OCI-LY7 (cell line): Measurements from ENCODE around the gene EXPH5. TPM values are rescaled to one million over a fixed set of nuclear protein-coding genes. Genes with fewer than 3 reads are reported as not detected.

ENCODE experiments used
- BruUV-seq: library from RNA; stranded (reverse); fragments of 400-500 nt; replicated peaks from 2 replicates; lab custom pipeline; 2021; lab: Mats Ljungman, UMichigan
- CTCF ChIA-PET: fragments of 300-600 bp; sonication (Branson Sonifier 250); formaldehyde crosslinking; loops from one replicate; lab custom pipeline; 2022; ENCODE audit warnings: antibody characterized with exemption; ENCODE audit not compliant: unreplicated experiment; lab: Charles Lee
- POLR2A ChIA-PET: fragments of 300-600 bp; sonication (Branson Sonifier 250); formaldehyde crosslinking; loops from one replicate; lab custom pipeline; 2022; ENCODE audit warnings: antibody characterized with exemption; lab: Charles Lee
- DNase-seq: peaks from one replicate; pipeline ENCODE4 v3.0.0-alpha.2; 2015; ENCODE audit warnings: low spot score
- H2AFZ ChIP-seq: fragments of 200-600 bp; sonication (generic), shearing (Covaris generic); 2 replicates; pipeline ENCODE4 v1.6.1; 2014; ENCODE audit warnings: mild to moderate bottlenecking, antibody characterized with exemption, low read length, moderate library complexity
- H3K27ac ChIP-seq: fragments of 200-600 bp; sonication (generic); 2 replicates; pipeline ENCODE4 v1.5.1; 2014; ENCODE audit warnings: mixed run types, low read depth, mild to moderate bottlenecking, moderate library complexity, low read length, inconsistent platforms; ENCODE audit not compliant: poor library complexity, severe bottlenecking
- H3K36me3 ChIP-seq: fragments of 200-600 bp; sonication (generic); 2 replicates; pipeline ENCODE4 v1.6.1; 2014; ENCODE audit warnings: mild to moderate bottlenecking, antibody characterized with exemption, low read length, moderate library complexity, mixed read lengths; ENCODE audit not compliant: insufficient read depth
- H3K4me1 ChIP-seq: fragments of 200-600 bp; sonication (generic); 2 replicates; pipeline ENCODE4 v1.5.1; 2014; ENCODE audit warnings: mild to moderate bottlenecking, low read length; ENCODE audit not compliant: insufficient read depth, poor library complexity, severe bottlenecking
- H3K4me2 ChIP-seq: fragments of 200-600 bp; sonication (generic); 2 replicates; pipeline ENCODE4 v1.6.1; 2014; ENCODE audit warnings: mild to moderate bottlenecking, low read length
- H3K4me3 ChIP-seq: fragments of 200-600 bp; sonication (generic); 2 replicates; pipeline ENCODE4 v1.5.1; 2014; ENCODE audit warnings: mild to moderate bottlenecking, low read depth, low read length; ENCODE audit not compliant: poor library complexity, severe bottlenecking
- H3K79me2 ChIP-seq: fragments of 200-600 bp; sonication (generic); 2 replicates; pipeline ENCODE4 v1.6.1; 2016; ENCODE audit warnings: low read depth, mild to moderate bottlenecking, low read length, moderate library complexity, mixed read lengths; ENCODE audit not compliant: insufficient read depth
- H3K9me2 ChIP-seq: fragments of 200-600 bp; sonication (generic); 2 replicates; pipeline ENCODE4 v1.6.1; 2016; ENCODE audit warnings: mild to moderate bottlenecking, low read length, mixed read lengths; ENCODE audit not compliant: insufficient read depth
- H3K9me3 ChIP-seq: fragments of 200-600 bp; sonication (generic); 2 replicates; pipeline ENCODE4 v1.6.1; 2014; ENCODE audit warnings: mild to moderate bottlenecking, mixed run types, low read length, mixed read lengths
- H4K20me1 ChIP-seq: fragments of 200-600 bp; sonication (generic); 2 replicates; pipeline ENCODE4 v1.6.1; 2014; ENCODE audit warnings: mild to moderate bottlenecking, antibody characterized with exemption, low read length, moderate library complexity, mixed read lengths; ENCODE audit not compliant: insufficient read depth
- CTCF ChIP-seq: fragments of 200-600 bp; sonication (generic); conservative IDR thresholded peaks from 2 replicates; pipeline ENCODE4 v1.5.1; 2014; ENCODE audit warnings: mild to moderate bottlenecking, antibody characterized with exemption, low read length, moderate library complexity, mixed read lengths
- EZH2phosphoT487 ChIP-seq: fragments of 200-600 bp; sonication (generic); IDR thresholded peaks from 2 replicates; pipeline ENCODE4 v1.6.1; 2018; ENCODE audit warnings: low read depth, borderline replicate concordance, mild to moderate bottlenecking, mixed run types, antibody characterized with exemption, low read length, moderate library complexity, mixed read lengths
- intact Hi-C: fragments of 100-400 bp; cut with micrococcal nuclease; formaldehyde crosslinking; loops from one replicate; pipeline ENCODE4 v1.10.0; 2022; ENCODE audit not compliant: unreplicated experiment
- total RNA-seq, 2 experiments: library from RNA; depleted of rRNA in 1 of 2; stranded (reverse); fragments of >200 nt in 1 of 2; shearing (Covaris generic) in 1 of 2; gene quantifications; 2 replicates each; pipeline ENCODE4 v1.2.3, GENCODE V29; 2014 to 2022

EXPH5 gene
- total RNA-seq, 2 experiments from 2014 or later = not detected

DNA sequence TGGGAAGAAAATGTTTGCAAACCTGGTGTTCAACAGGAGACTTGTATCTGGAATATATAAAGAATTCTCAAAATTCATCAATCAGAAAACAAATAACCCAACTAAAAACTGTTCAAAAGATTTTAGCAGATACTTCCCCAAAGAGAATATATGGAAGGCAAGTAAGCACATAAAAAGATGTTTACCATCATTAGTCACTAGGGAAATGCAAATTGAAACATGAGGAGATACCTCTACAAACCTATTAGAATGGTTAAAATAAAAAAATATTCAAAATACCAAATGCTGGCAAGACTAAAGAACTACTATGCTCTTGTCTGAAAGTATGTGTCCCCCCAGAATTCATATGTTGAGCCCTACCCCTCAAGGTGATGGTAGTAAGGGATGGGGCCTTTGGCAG is 8.6 kb downstream of the EXPH5 start:
- Histone ChIP-seq H3K9me3 (no peaks in the 10 kb centered on the region), H3K27ac (no peak overlapping the region), H2AFZ (no peak overlapping the region), H3K4me3 (no peak overlapping the region), H3K4me2 (no peak overlapping the region), H4K20me1 (no peaks in the 10 kb centered on the region), H3K36me3 (no peaks in the 10 kb centered on the region), H3K9me2 (no peaks in the 10 kb centered on the region), H3K79me2 (no peaks in the 10 kb centered on the region), H3K4me1 (no peaks in the 10 kb centered on the region)
- DNase-seq = no peak
- POLR2A ChIA-PET = interaction anchor here (0.6 to 1.1 kb wide), 2 partner anchors 48 to 295 kb away, joined by 4 to 5 read pairs; no protein-coding TSS in a partner anchor
- BruUV-seq = no TSS peak
- CTCF ChIA-PET = no interaction called here
- TF ChIP-seq CTCF = no peak
- intact Hi-C loops = no loop called here

DNA sequence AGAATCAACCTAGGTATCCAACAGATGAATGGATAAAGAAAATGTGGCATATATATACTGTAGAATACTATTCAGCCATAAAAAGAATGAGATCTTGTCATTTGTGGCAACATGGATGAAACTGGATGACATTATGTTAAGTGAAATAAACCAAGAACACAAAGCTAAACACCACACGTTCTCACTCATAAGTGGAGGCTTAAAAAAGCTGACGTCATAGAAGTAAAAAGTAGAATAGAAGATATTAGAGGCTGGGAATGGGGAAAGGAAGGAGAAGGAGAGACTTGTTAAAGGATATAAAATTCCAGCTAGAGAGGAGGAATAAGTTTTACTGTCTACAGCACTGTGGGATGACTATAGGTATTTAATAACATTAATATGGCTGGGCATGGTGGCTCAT is 12.9 kb downstream of the EXPH5 start:
- no TSS peak for BruUV-seq
- H4K20me1 ChIP-seq = no peaks in the 10 kb centered on the region; the same call in 1 of the 2 replicates
- H3K27ac ChIP-seq = no peak overlapping the region
- POLR2A ChIA-PET = interaction anchor here (1.9 kb wide), 1 partner anchor 10 kb away, joined by 6 read pairs; no protein-coding TSS in a partner anchor
- intact Hi-C loops = no loop called here
- no peaks in the 10 kb centered on the region for H3K9me3 ChIP-seq
- no peaks in the 10 kb centered on the region for H3K36me3 ChIP-seq
- no peak overlapping the region for H3K4me2 ChIP-seq
- no peaks in the 10 kb centered on the region for H3K4me1 ChIP-seq
- no peak for DNase-seq
- no peak for TF ChIP-seq CTCF
- H2AFZ ChIP-seq = no peak overlapping the region
- CTCF ChIA-PET = no interaction called here
- H3K79me2 ChIP-seq = no peaks in the 10 kb centered on the region
- no peak overlapping the region for H3K4me3 ChIP-seq
- H3K9me2 ChIP-seq = no peaks in the 10 kb centered on the region

DNA sequence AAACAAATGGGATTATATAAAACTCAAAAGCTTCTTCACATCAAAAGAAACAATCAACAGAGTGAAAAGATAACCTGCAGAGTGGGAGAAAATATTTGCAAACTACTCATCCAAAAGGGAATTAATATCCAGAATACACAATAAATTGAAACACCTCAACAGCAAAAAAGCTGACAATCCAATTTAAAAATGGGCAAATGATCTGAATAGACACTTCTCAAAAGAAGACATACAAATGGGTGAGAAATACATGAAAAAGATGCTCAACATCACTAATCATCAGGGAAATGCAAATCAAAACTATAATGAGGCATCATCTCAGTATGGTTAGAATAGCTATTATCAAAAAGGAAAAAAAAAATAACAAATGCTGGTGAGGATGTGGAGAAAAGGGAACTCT is 13.5 kb downstream of the EXPH5 start:
- H3K4me2 ChIP-seq = no peak overlapping the region
- no peak overlapping the region for H3K27ac ChIP-seq
- intact Hi-C loops = no loop called here
- no peaks in the 10 kb centered on the region for H3K9me3 ChIP-seq
- no peak overlapping the region for H3K4me3 ChIP-seq
- H3K79me2 ChIP-seq = no peaks in the 10 kb centered on the region
- TF ChIP-seq EZH2phosphoT487 = no peak
- TF ChIP-seq CTCF = no peak
- H4K20me1 ChIP-seq = no peaks in the 10 kb centered on the region; the same call in 1 of the 2 replicates
- no peaks in the 10 kb centered on the region for H3K4me1 ChIP-seq
- H2AFZ ChIP-seq = no peak overlapping the region
- POLR2A ChIA-PET = interaction anchor here (0.6 to 1.9 kb wide), 3 partner anchors 9 to 482 kb away, joined by 3 to 12 read pairs (median 6); no protein-coding TSS in a partner anchor
- BruUV-seq = no TSS peak
- H3K9me2 ChIP-seq = no peaks in the 10 kb centered on the region
- DNase-seq = no peak
- CTCF ChIA-PET = no interaction called here
- no peaks in the 10 kb centered on the region for H3K36me3 ChIP-seq
